Large intestine (tissue), 3 donors: ENCODE measurements around the gene DOCK2. TPM values are rescaled to one million over a fixed set of nuclear protein-coding genes. Genes with fewer than 3 reads are reported as not detected.
"Not testable (repeated sequence)": the region's sequence is repeated elsewhere in the genome, so short reads cannot be mapped to it uniquely, and the experiment has no call there.

ENCODE experiments used
- DNase-seq, 2 donors: peaks; one replicate each; pipeline versions ENCODE4 v3.0.0 to v3.0.0-alpha.2; 2013
- H3K27ac ChIP-seq: one replicate; pipeline ENCODE4 v1.5.1; 2013; ENCODE audit warnings: low read length
- H3K27me3 ChIP-seq: 2 replicates; pipeline ENCODE4 v1.6.1; 2013; ENCODE audit warnings: low read length; ENCODE audit not compliant: control insufficient read depth, insufficient read depth
- H3K36me3 ChIP-seq: 2 replicates; pipeline ENCODE4 v1.6.1; 2013; ENCODE audit warnings: low read length; ENCODE audit not compliant: control insufficient read depth, insufficient read depth
- H3K4me1 ChIP-seq: one replicate; pipeline ENCODE4 v1.6.1; 2013; ENCODE audit warnings: low read length; ENCODE audit not compliant: control insufficient read depth, insufficient read depth
- H3K4me3 ChIP-seq: one replicate; pipeline ENCODE4 v1.5.1; 2013; ENCODE audit warnings: low read length
- H3K9me3 ChIP-seq: one replicate; pipeline ENCODE4 v1.6.1; 2013; ENCODE audit warnings: mild to moderate bottlenecking, low read depth, low read length, moderate library complexity; ENCODE audit not compliant: control insufficient read depth
- WGBS: methylation state at CpG from one replicate; pipeline ENCODE4 v1.1.5; 2013; ENCODE audit warnings: low lambda C conversion rate; ENCODE audit not compliant: insufficient coverage; 5-methylcytosine and 5-hydroxymethylcytosine counted together
- polyA plus RNA-seq: library from polyadenylated mRNA; unstranded; fragments of 120-200 nt; gene quantifications from one replicate; pipeline ENCODE4 v1.2.1, GENCODE V29; 2013

The DOCK2 gene
- polyA plus RNA-seq, 1 donor = 6.2 TPM

GRCh38 chr5:169832845-169833244 lies 195.8 kb downstream of the DOCK2 start:
- H3K4me3 ChIP-seq = no peak overlapping the region
- H3K9me3 ChIP-seq = no peaks in the 10 kb centered on the region
- no peak for DNase-seq
- no peak overlapping the region for H3K27ac ChIP-seq
- no peaks in the 10 kb centered on the region for H3K27me3 ChIP-seq
- H3K4me1 ChIP-seq = no peaks in the 10 kb centered on the region
- H3K36me3 ChIP-seq = no peaks in the 10 kb centered on the region

DNA sequence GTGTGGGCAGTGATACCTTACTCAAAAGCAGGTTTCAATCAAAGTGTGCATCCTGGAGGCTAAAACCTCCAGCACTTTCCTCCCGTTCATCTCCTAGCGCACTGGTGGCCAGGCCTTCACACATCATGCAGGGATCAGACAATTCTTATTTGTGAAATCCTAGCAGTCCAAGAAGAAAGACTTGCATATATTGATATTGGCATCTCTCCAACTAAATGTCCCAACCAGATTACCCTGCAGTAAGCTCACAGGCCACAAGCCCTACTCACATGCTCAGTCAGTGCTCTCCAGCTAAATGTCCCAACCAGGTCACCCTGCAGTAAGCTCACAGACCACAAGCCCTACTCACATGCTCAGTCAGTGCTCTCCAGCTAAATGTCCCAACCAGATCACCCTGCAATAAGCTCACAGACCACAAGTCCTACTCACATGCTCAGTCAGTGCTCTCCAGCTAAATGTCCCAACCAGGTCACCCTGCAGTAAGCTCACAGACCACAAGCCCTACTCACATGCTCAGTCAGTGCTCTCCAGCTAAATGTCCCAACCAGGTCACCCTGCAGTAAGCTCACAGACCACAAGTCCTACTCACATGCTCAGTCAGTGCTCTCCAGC lies 196.7 kb downstream of the DOCK2 start:
- not testable (repeated sequence) for H3K27ac ChIP-seq, H3K4me1 ChIP-seq, H3K4me3 ChIP-seq, H3K27me3 ChIP-seq, H3K36me3 ChIP-seq, DNase-seq, H3K9me3 ChIP-seq
- no CpG with 5 or more reads among the region's 2 CpGs for WGBS

DNA sequence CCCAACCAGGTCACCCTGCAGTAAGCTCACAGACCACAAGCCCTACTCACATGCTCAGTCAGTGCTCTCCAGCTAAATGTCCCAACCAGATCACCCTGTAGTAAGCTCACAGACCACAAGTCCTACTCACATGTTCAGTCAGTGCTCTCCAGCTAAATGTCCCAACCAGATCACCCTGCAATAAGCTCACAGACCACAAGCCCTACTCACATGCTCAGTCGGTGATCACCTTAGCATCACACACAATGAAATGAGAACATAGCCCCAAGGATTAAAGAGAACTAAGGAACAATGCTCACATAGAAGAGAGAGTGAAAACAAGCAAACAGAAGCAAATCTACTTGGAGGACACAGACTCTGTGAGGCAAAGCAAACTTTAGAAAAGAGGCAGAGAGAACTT lies 197.5 kb downstream of the DOCK2 start:
- not testable (repeated sequence) for H3K27ac ChIP-seq, H3K36me3 ChIP-seq, DNase-seq, H3K4me3 ChIP-seq, H3K9me3 ChIP-seq, H3K27me3 ChIP-seq, H3K4me1 ChIP-seq
- no CpG with 5 or more reads among the region's 1 CpG for WGBS

- no peak for DNase-seq
- Histone ChIP-seq H3K4me3 (no peak overlapping the region), H3K36me3 (no peaks in the 10 kb centered on the region), H3K4me1 (no peaks in the 10 kb centered on the region), H3K9me3 (no peaks in the 10 kb centered on the region), H3K27me3 (no peaks in the 10 kb centered on the region), H3K27ac (no peak overlapping the region)
- 60% methylated on average over 1 of the region's 3 CpGs for WGBS
Measured at GRCh38 chr5:169836835-169837536, 199.9 kb downstream of the DOCK2 start.

- H3K27me3 ChIP-seq = no peaks in the 10 kb centered on the region
Measured at GRCh38 chr5:169837686-169838085, 200.6 kb downstream of the DOCK2 start.

GRCh38 chr5:169838688-169839087 lies 201.6 kb downstream of the DOCK2 start:
- Histone ChIP-seq H3K36me3 (no peaks in the 10 kb centered on the region), H3K27me3 (no peaks in the 10 kb centered on the region), H3K9me3 (no peaks in the 10 kb centered on the region), H3K4me3 (no peak overlapping the region), H3K27ac (no peak overlapping the region), H3K4me1 (no peaks in the 10 kb centered on the region)
- no peak for DNase-seq
- WGBS = no CpG with 5 or more reads among the region's 3 CpGs

More at GRCh38 chr5:169837686-169838085, 200.6 kb downstream of the DOCK2 start:
- Histone ChIP-seq H3K36me3 (no peaks in the 10 kb centered on the region), H3K9me3 (no peaks in the 10 kb centered on the region), H3K27ac (no peak overlapping the region), H3K4me3 (no peak overlapping the region), H3K4me1 (no peaks in the 10 kb centered on the region)
- DNase-seq = no peak

GRCh38 chr5:169840405-169840804 lies 203.3 kb downstream of the DOCK2 start:
- H3K4me3 ChIP-seq = no peak overlapping the region
- no peaks in the 10 kb centered on the region for H3K36me3 ChIP-seq
- no peaks in the 10 kb centered on the region for H3K4me1 ChIP-seq
- no peaks in the 10 kb centered on the region for H3K9me3 ChIP-seq
- H3K27ac ChIP-seq = no peak overlapping the region
- no peak for DNase-seq
- 100% methylated on average over 2 of the region's 3 CpGs for WGBS
- H3K27me3 ChIP-seq = no peaks in the 10 kb centered on the region

GRCh38 chr5:169842699-169843098 lies 205.6 kb downstream of the DOCK2 start:
- Histone ChIP-seq H3K27me3 (no peaks in the 10 kb centered on the region), H3K4me1 (no peaks in the 10 kb centered on the region), H3K4me3 (no peak overlapping the region), H3K9me3 (no peaks in the 10 kb centered on the region), H3K27ac (no peak overlapping the region), H3K36me3 (no peaks in the 10 kb centered on the region)
- DNase-seq = no peak

DNA sequence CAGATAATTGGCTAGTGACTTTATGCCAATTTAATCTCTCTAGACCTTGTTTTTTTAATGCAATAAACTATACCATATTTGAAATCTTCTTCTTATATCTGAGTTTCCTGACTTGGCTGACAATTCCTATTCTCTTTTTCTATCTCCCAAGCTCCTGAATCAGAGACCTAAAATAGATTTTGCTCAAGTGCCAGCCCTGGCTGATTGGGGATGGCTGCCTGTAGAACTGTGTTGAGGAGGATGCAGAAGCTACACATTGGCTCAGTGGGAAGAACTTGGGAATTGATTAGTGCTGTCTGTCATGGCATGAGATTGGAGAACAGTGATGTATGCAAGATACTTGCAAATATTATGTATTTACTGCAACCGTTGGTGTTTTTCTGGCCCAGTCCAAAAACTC lies 210.4 kb downstream of the DOCK2 start:
- Histone ChIP-seq H3K36me3 (no peaks in the 10 kb centered on the region), H3K4me3 (no peak overlapping the region), H3K27me3 (no peaks in the 10 kb centered on the region), H3K9me3 (no peaks in the 10 kb centered on the region), H3K27ac (no peak overlapping the region), H3K4me1 (no peaks in the 10 kb centered on the region)
- no peak for DNase-seq
- WGBS = 80% methylated on average over 1 of the region's 1 CpG

GRCh38 chr5:169848271-169848670 lies 211.2 kb downstream of the DOCK2 start:
- Histone ChIP-seq H3K27ac (no peak overlapping the region), H3K4me1 (no peaks in the 10 kb centered on the region), H3K27me3 (no peaks in the 10 kb centered on the region), H3K36me3 (no peaks in the 10 kb centered on the region), H3K9me3 (no peaks in the 10 kb centered on the region), H3K4me3 (no peak overlapping the region)
- WGBS = no CpG with 5 or more reads among the region's 3 CpGs
- no peak for DNase-seq

DNA sequence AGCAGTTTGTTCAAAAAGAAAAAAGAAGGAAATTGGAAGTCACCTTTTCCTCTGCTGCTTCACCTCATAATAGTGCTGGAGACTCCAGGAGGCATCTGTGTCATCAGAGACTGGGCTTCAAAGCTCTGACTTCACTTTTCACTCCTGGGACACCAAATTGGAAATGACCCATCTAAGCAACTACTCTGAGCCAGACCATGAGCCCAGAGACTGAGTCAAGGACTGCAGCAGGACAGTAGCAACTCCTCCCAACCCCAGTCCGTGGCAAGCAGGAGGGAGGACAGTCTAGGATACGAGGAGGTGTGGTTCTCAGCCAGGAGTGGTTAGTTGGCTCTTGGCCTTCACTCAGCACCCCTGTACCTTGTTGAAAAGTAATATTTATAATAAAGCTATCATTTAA lies 211.7 kb downstream of the DOCK2 start:
- Histone ChIP-seq H3K4me3 (no peak overlapping the region), H3K27ac (no peak overlapping the region), H3K9me3 (no peaks in the 10 kb centered on the region), H3K36me3 (no peaks in the 10 kb centered on the region), H3K4me1 (no peaks in the 10 kb centered on the region), H3K27me3 (no peaks in the 10 kb centered on the region)
- no CpG with 5 or more reads among the region's 2 CpGs for WGBS
- no peak for DNase-seq
